GM23248 (cell line): Measurements from ENCODE around the gene SUPT3H.

Experiments
- EZH2 ChIP-seq: fragments of 200-600 bp; sonication (generic); IDR thresholded peaks from 2 replicates; pipeline ENCODE4 v1.6.1; 2018; ENCODE audit warnings: antibody characterized with exemption, mild to moderate bottlenecking; ENCODE audit not compliant: insufficient read depth, poor library complexity, severe bottlenecking
- EZH2phosphoT487 ChIP-seq: fragments of 200-600 bp; sonication (generic); IDR thresholded peaks from 2 replicates; pipeline ENCODE4 v1.6.1; 2018; ENCODE audit warnings: antibody characterized with exemption, moderate library complexity, mild to moderate bottlenecking, low read depth; ENCODE audit not compliant: insufficient read depth

DNA sequence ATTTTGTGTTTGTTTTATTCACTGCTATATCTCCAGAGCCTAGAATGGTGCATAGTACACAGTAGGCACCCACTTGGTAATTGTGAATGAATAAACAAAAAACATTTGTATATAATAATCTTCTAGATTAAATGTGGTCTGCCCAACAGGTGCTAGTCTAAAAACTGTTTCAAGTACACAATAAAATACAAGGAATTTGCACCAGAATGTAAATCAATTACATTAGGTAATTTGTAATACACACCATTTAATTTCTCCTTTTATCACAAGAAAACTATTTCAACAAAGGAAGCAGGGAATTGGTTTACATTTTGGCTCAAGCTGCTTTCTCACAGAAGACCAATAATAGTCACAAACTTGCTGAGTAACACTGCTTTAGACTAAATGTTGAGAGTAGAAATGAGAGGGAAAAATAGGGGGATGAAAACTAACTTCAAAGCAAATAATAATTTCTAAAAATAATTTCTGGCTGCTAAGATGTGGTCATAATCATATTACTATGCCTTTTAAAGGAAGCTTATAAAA is 27.5 kb downstream of the SUPT3H start:
- no peak for TF ChIP-seq EZH2phosphoT487
- TF ChIP-seq EZH2: no peak
